SIG-M5 treated with dmso at 0.1 percent for 504 hours (cell line): ENCODE measurements around the gene SAE1.

Experiments
- DNase-seq: peaks from one replicate; lab custom pipeline; 2025; ENCODE audit not compliant: unreplicated experiment; lab: John Stamatoyannopoulos, UW

SAE1 gene

DNA sequence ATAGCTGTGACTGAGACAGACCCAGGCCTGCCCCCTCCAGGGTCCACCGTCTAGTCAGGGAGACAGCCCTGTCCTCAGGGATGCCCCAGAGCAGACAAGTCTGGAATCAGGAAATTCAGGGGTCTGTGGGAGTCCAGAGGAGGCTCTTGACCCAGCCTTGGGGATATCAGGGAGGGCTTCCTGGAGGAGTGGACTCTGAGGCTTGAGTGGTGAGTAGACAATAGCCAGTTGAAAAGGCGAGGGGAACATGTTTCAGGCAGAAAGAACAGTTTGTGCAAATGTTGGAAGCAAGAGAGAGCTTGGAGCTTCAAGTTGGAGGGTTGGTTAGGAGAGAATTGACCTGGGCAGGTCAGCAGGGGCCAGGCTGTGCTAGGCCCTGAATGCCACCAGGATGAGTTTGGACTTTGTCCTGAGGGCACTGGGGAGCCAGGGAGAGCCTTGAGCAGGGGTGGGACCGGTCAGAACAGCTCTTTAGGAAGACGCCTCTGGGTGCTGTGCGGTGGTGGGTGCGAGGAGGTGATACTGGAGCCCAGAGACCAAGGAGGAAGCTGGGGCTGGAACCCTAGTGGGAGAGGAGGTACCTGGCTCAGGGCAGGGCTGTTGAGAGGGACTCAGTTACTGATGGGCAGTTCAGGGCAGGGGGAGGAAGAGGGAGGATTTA, 128.4 kb downstream of the SAE1 start:
- no peak for DNase-seq
